ENCODE measurements around the gene ZNF362. TPM values are rescaled to one million over a fixed set of nuclear protein-coding genes. Genes with fewer than 3 reads are reported as not detected.

ZNF362 gene
- total RNA-seq, 2 donors from 2014 or later, result 29.5 to 29.8 TPM

DNA sequence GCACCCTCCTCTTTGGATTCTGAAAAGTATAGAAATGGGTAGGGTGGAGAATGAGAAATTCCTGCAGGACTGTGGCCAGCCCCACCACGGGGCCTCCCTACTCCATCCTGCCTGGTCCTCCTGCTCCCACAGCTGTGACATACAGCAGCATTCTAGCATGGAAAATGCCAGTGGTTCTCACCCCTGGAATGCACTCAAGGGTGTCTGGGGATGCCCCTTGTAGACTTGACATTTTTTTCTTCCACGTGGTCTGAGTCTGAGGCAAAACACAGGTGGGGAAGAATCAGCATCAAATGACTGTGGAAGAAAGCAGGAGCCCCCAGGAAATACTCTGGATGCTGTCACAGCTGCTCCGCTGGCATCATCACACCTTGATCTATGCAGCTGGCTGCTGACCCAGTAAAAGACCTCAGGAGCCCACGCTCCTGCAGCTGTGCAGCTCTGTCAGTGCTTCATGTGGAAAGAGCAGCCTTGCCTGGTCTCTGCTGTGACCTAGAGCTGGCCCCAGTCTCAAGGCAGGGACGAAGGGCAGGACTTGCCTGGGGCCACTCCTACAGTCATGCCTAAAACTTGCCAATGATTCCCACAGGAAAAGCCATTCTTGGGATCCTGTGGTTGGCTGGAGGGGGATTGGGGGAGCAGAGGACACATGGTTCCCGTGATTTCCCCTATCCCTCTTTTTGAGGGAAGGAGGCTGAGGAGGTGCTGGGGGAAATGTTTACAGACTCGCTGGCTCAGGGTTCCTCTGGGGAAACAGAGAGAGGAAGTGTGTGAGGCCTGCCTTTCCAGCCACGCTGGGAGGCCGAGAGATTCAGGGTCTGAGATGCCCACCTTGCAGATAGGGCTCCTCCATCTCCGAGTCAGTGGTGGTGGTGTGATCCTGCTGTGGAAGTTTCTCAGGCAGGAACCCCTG is 75.4 kb downstream of the ZNF362 start:
- intact Hi-C loops (cut with DNase I), result no loop called here
- DNase-seq (no peak), ATAC-seq (no peak)

GRCh38 chr1:33332357-33332789 is 76.1 kb downstream of the ZNF362 start:
- intact Hi-C loops (cut with DNase I), result no loop called here
- DNase-seq, result no peak
- peak in 1 of 2 donors; percentile 4 for ATAC-seq

- DNase-seq (no peak), ATAC-seq (no peak)
- intact Hi-C loops (cut with DNase I), result no loop called here
Observed at GRCh38 chr1:33332881-33333280, 76.6 kb downstream of the ZNF362 start.

GRCh38 chr1:33334081-33334552 is 77.8 kb downstream of the ZNF362 start:
- DNase-seq, result peak; percentile 89
- ATAC-seq, result peak; percentile 36 to 52
- intact Hi-C loops (cut with DNase I), result no loop called here

- ATAC-seq (no peak), DNase-seq (no peak)
- intact Hi-C loops (cut with DNase I), result no loop called here
Observed at GRCh38 chr1:33335020-33335419, 78.7 kb downstream of the ZNF362 start.

DNA sequence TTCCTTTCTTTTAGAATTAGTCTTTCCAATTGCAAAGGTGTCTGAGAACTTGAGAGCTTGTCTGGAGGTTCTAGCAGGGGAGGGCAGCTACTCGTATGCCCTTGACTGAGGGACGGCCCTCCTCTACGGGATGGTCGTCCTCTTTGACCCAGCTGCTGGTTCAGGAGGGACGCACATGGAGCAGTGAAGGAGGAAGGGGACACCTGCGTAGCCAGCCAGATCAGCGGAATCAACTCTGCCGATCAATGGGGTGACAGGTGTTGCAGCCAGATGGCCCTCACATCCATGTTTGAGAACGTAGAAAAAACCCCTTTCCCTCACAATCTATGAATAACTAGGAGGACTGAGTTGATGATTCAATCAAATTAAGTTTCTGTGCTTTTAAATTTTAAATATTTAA is 80.3 kb downstream of the ZNF362 start:
- DNase-seq (no peak), ATAC-seq (no peak)
- intact Hi-C loops (cut with DNase I), result no loop called here

GRCh38 chr1:33337441-33337840 is 81.1 kb downstream of the ZNF362 start:
- DNase-seq (no peak), ATAC-seq (no peak)
- intact Hi-C loops (cut with DNase I), result no loop called here

DNA sequence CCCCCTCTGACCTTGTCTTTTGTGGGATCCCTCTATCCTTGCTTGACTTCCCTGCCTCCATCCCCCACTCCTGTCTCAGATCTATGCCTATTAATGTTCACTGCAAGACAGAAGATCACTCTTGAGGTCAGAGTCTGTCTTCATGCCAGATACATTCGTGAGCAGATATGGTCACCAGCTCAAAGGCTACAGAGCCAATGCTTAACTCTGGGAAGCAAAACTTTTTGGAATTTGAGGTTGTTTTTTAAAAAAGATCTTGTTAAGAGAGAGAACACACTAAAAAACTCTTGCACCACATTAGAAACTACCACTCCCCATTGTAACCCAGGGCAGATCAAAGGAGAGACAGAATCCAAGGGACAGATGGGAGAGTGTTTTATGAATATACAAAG is 81.8 kb downstream of the ZNF362 start:
- intact Hi-C loops (cut with DNase I), result no loop called here
- ATAC-seq, result peak in 1 of 2 donors; percentile 7

GRCh38 chr1:33338440-33339211 is 82.3 kb downstream of the ZNF362 start:
- ATAC-seq (peak; percentile 61 to 62), DNase-seq (peak; percentile 69)
- intact Hi-C loops (cut with DNase I), result no loop called here

More for the DNA sequence above, 81.8 kb downstream of the ZNF362 start:
- no peak for DNase-seq

- intact Hi-C loops (cut with DNase I), result no loop called here
- ATAC-seq (peak in 1 of 2 donors; percentile 23), DNase-seq (no peak)
Observed at GRCh38 chr1:33339413-33339812, 83.1 kb downstream of the ZNF362 start.

- intact Hi-C loops (cut with DNase I), result no loop called here
- no peak for DNase-seq
Observed at GRCh38 chr1:33341190-33341589, 84.9 kb downstream of the ZNF362 start.

GRCh38 chr1:33342041-33342723 is 85.9 kb downstream of the ZNF362 start:
- ATAC-seq (peak; percentile 42 to 67), DNase-seq (peak; percentile 77)
- intact Hi-C loops (cut with DNase I), result no loop called here

More at GRCh38 chr1:33341190-33341589, 84.9 kb downstream of the ZNF362 start:
- ATAC-seq, result no peak

DNA sequence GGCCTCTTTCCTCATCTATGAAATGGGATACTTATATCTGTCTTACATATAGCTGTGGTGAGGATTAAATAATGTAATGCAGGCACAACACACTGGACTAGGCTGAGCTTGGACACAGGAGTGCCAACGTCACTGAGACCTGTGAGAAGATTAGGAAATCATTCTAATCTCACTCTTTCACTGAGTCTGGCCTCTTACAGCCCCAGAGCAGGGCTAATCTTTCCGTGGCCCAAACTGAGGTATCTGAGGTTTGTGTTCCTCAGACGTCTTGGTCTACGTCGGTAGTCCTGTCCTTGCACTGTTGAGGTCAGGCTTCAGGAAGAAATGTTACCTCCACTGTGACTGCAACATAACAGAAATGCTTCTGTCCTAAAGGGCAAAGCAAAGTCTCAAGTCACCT is 87.2 kb downstream of the ZNF362 start:
- intact Hi-C loops (cut with DNase I), result no loop called here
- ATAC-seq, result no peak

DNA sequence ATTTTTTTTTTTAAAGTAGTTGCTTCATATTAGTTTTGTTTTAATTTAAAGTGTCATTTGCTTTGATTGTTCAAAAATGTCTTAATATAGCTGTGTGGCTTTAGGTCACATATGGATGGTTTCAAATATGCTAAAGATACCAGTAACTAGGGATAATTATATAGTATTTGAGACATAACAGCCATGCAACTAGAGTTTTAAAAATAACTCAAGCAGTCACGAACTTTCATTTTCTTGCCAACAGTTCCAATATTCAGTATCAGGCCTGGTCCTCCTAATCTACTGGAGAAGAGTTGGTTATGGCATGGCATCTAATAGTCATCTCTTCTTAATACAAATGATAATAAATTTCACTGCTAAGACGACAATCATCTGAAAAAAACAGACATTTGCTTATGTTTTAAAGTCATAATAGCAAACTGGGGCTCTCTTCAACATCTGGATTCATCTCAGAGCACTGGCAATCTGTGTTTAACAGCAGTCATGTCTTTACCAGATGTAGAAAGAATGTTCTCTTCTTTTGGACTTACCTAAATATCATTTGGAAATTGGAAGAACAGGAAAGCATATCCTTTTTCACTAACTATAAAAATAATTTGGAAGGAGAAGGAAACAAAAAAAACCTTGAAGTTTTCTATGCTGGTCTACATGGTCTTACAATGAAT is 88.7 kb downstream of the ZNF362 start:
- intact Hi-C loops (cut with DNase I), result no loop called here
- ATAC-seq, result no peak

More for the DNA sequence above, 87.2 kb downstream of the ZNF362 start:
- no peak for DNase-seq

GRCh38 chr1:33346533-33346926 is 90.2 kb downstream of the ZNF362 start:
- intact Hi-C loops (cut with DNase I), result no loop called here

More for the DNA sequence above, 88.7 kb downstream of the ZNF362 start:
- no peak for DNase-seq

GRCh38 chr1:33346927-33347649 is 90.8 kb downstream of the ZNF362 start:
- peak; percentile 6 to 47 for ATAC-seq
- intact Hi-C loops (cut with DNase I), result no loop called here
- DNase-seq, result peak; percentile 81

More at GRCh38 chr1:33346533-33346926, 90.2 kb downstream of the ZNF362 start:
- DNase-seq (no peak), ATAC-seq (no peak)

GRCh38 chr1:33347650-33347992 is 91.3 kb downstream of the ZNF362 start:
- intact Hi-C loops (cut with DNase I), result no loop called here
- peak; percentile 75 for DNase-seq
- ATAC-seq, result peak in 1 of 2 donors; percentile 38

DNA sequence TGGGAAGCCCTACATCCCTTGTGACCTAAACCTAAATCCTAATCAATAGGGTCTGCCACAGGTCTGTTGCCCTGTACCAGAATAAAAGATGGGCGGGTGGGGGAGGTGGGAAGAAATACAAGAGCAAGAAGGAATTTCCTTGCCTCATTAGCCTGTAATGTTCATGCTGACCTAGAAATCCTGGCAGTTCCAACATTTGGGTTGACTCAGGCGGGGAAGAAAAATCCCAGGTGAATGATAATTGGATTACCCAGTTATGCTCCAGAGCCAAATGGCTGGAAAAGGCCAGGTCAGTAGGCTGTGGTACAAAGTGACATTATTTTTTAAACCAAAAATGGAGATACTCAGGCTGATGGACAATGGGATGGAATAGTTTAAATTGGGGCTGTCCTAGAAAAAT is 91.9 kb downstream of the ZNF362 start:
- ATAC-seq, result no peak
- intact Hi-C loops (cut with DNase I), result no loop called here
- no peak for DNase-seq
